Measurements from ENCODE around the gene RFTN2. TPM values are rescaled to one million over a fixed set of nuclear protein-coding genes. Genes with fewer than 3 reads are reported as not detected.

Gene RFTN2
- total and polyA plus RNA-seq, 9 of the 15 experiments (the other 6 are each of a cell fraction or from before 2014, with no cell fraction given), result 0.01 to 0.11 (median 0.04) TPM; not detected in 6

- Histone ChIP-seq H3K27ac (ENCODE audit: extremely low read depth, low read depth, low read length) (no peak overlapping the region), H3K4me2 (ENCODE audit: insufficient read depth, low read length) (no peak overlapping the region), H3K36me3 (ENCODE audit: control insufficient read depth, insufficient read depth, low read length) (peaks cover 14% of the 10 kb centered on the region), H3K4me3 (no peak overlapping the region), H3K9ac (ENCODE audit: insufficient read depth in 1 of 2, low read depth in 2 of 2, low read length in 2 of 2) (no peak overlapping the region), H3K9me3 (replicated peaks; ENCODE audit: control insufficient read depth, insufficient read depth, low read depth, low read length) (no peaks in the 10 kb centered on the region), H4K20me1 (replicated peaks; ENCODE audit: control insufficient read depth, insufficient read depth, low read length) (no peaks in the 10 kb centered on the region), H3K79me2 (ENCODE audit: control insufficient read depth, insufficient read depth, low read length) (no peaks in the 10 kb centered on the region), H2AFZ (ENCODE audit: low read depth, low read length) (no peak overlapping the region), H3K27me3 (ENCODE audit: control insufficient read depth in 2 of 2, insufficient read depth in 2 of 2, low read length in 2 of 2) (no peaks in the 10 kb centered on the region), H3K9me1 (ENCODE audit: control insufficient read depth, insufficient read depth, low read length) (no peaks in the 10 kb centered on the region), H3K4me1 (replicated peaks in 1 of 2; ENCODE audit: control insufficient read depth in 2 of 2, insufficient read depth in 2 of 2, low read length in 2 of 2) (no peaks in the 10 kb centered on the region)
- ATAC-seq, result no peak
- ChIA-PET POLR2A (interaction anchor here (0.5 kb wide), 1 partner anchor 509 kb away, joined by 3 read pairs; no protein-coding TSS in a partner anchor), CTCF (ENCODE audit: low intra/inter-chr PET ratio) (no interaction called here)
- TF ChIP-seq RFX1 (IDR thresholded peaks at IDR 0.05) (no peak), MBD2 (IDR thresholded peaks at IDR 0.05; ENCODE audit: borderline replicate concordance, low read depth) (no peak), SRF (CRISPR knock-in tag; IDR thresholded peaks at IDR 0.05) (no peak), CEBPG (CRISPR knock-in tag; IDR thresholded peaks at IDR 0.05) (no peak), CEBPG (tag; conservative IDR thresholded peaks at IDR 0.05 in 1 of 2, IDR thresholded peaks at IDR 0.05 in 1 of 2) (peak in 1 of 2 experiments; percentile 84; a peak in 3 of 4 replicates), TRIM25 (IDR thresholded peaks at IDR 0.05; ENCODE audit: borderline replicate concordance) (no peak), ZNF347 (CRISPR knock-in tag; IDR thresholded peaks at IDR 0.05; ENCODE audit: low read depth) (no peak), TEAD2 (tag; IDR thresholded peaks at IDR 0.05) (no peak), STAT6 (CRISPR knock-in tag; IDR thresholded peaks at IDR 0.05) (no peak), HNRNPLL (IDR thresholded peaks at IDR 0.05; ENCODE audit: low read depth, low read length, poor library complexity, severe bottlenecking) (no peak), CHD1 (IDR thresholded peaks at IDR 0.05; ENCODE audit: low read length) (no peak), NFE2 (IDR thresholded peaks at IDR 0.05; ENCODE audit: low read depth) (no peak), SNIP1 (IDR thresholded peaks at IDR 0.05; ENCODE audit: low read depth) (no peak), CEBPB (tag; IDR thresholded peaks at IDR 0.05) (peak; percentile 63), RBM39 (optimal IDR thresholded peaks at IDR 0.05; ENCODE audit: low read depth, low read length) (no peak)
- intact Hi-C loops (cut with micrococcal nuclease) (no loop called here), in situ Hi-C loops (cut with MboI) (no loop called here)
- no TSS peak for BruUV-seq (replicated peaks)
- no peak for FAIRE-seq
- no peak for DNase-seq (ENCODE audit: extremely low read depth in 1 of 4, low spot score in 3 of 4)
- WGBS (ENCODE audit: insufficient coverage, low coverage, missing lambda C conversion rate), result 100% methylated on average over 2 of the region's 2 CpGs
Observed at GRCh38 chr2:197717863-197718262, 42.5 kb upstream of the RFTN2 start.

All from K562 (cell line).